ENCODE data around the gene POMGNT2. TPM values are rescaled to one million over a fixed set of nuclear protein-coding genes. Genes with fewer than 3 reads are reported as not detected.

The POMGNT2 gene
- total and polyA plus RNA-seq, 10 of the 15 experiments (the other 5 are each of a cell fraction or from before 2014, with no cell fraction given): 0.02 to 1.7 (median 0.17) TPM; not detected in 1

DNA sequence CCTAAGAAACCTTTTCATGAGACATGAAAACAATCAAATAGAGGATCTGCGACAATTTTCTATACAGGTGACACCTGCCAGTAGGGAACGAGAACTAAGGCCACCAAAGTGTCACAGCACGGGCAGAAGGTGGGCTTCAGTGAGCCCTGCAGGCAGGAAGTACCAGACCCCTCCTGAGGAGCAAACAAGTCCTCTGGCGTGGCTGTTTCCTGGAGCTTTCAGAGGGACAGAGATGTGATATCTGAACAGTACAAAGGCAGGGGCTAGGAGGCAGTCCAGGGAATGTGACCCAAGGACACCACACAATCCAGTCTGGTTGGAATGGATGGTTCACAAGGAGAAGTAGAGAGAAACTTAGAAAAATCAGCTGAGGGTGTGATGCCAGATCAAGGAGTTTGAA lies 16.8 kb downstream of the POMGNT2 start:
- ATAC-seq: no peak
- Histone ChIP-seq H3K79me2 (ENCODE audit: control insufficient read depth, insufficient read depth, low read length) (no peaks in the 10 kb centered on the region), H3K9ac (ENCODE audit: control insufficient read depth, insufficient read depth, low read length) (no peak overlapping the region), H3K9me3 (replicated peaks; ENCODE audit: control insufficient read depth, insufficient read depth, low read length) (no peaks in the 10 kb centered on the region), H3K4me2 (ENCODE audit: control insufficient read depth, insufficient read depth) (no peak overlapping the region), H4K20me1 (ENCODE audit: control insufficient read depth, insufficient read depth) (no peaks in the 10 kb centered on the region), H3K36me3 (ENCODE audit: control insufficient read depth in 2 of 2, insufficient read depth in 2 of 2, low read length in 1 of 2) (no peaks in the 10 kb centered on the region), H3K27me3 (replicated peaks in 1 of 2; ENCODE audit: control insufficient read depth in 2 of 2, insufficient read depth in 2 of 2, low read length in 1 of 2) (peaks cover 0 to 3% of the 10 kb centered on the region in 2 experiments; a peak in 1 of 4 replicates), H3K4me1 (ENCODE audit: control insufficient read depth, insufficient read depth, low read length) (no peaks in the 10 kb centered on the region), H3K4me3 (no peak overlapping the region), H3K27ac (ENCODE audit: control insufficient read depth, insufficient read depth) (no peak overlapping the region), H2AFZ (ENCODE audit: control insufficient read depth, low read depth, low read length) (no peak overlapping the region)
- ChIA-PET SMC1A (ENCODE audit: uncharacterized antibody, unreplicated experiment) (interaction anchor here (1.2 kb wide), 1 partner anchor 128 kb away, joined by 5 read pairs; no protein-coding TSS in a partner anchor), CTCF (interaction anchor here (0.8 to 3.2 kb wide), 3 partner anchors 13 to 128 kb away, joined by 3 to 40 read pairs (median 21); no protein-coding TSS in a partner anchor), RAD21 (ENCODE audit: unreplicated experiment) (interaction anchor here (5.7 kb wide), 1 partner anchor 127 kb away, joined by 37 read pairs; no protein-coding TSS in a partner anchor), POLR2A (no interaction called here)
- no peak for FAIRE-seq
- WGBS (ENCODE audit: insufficient coverage, insufficient replicate concordance, low lambda C conversion rate, missing lambda C conversion rate): 14% methylated on average over 4 of the region's 4 CpGs
- DNase-seq (ENCODE audit: low read depth, low spot score): no peak
- BruUV-seq (replicated peaks): no TSS peak
- in situ Hi-C loops (cut with MboI): no loop called here
- intact Hi-C loops (cut with micrococcal nuclease; ENCODE audit: unreplicated experiment): no loop called here
- no peak for TF ChIP-seq CBFB (IDR thresholded peaks at IDR 0.05; ENCODE audit: low read depth)
- TF ChIP-seq, protein P1, sequence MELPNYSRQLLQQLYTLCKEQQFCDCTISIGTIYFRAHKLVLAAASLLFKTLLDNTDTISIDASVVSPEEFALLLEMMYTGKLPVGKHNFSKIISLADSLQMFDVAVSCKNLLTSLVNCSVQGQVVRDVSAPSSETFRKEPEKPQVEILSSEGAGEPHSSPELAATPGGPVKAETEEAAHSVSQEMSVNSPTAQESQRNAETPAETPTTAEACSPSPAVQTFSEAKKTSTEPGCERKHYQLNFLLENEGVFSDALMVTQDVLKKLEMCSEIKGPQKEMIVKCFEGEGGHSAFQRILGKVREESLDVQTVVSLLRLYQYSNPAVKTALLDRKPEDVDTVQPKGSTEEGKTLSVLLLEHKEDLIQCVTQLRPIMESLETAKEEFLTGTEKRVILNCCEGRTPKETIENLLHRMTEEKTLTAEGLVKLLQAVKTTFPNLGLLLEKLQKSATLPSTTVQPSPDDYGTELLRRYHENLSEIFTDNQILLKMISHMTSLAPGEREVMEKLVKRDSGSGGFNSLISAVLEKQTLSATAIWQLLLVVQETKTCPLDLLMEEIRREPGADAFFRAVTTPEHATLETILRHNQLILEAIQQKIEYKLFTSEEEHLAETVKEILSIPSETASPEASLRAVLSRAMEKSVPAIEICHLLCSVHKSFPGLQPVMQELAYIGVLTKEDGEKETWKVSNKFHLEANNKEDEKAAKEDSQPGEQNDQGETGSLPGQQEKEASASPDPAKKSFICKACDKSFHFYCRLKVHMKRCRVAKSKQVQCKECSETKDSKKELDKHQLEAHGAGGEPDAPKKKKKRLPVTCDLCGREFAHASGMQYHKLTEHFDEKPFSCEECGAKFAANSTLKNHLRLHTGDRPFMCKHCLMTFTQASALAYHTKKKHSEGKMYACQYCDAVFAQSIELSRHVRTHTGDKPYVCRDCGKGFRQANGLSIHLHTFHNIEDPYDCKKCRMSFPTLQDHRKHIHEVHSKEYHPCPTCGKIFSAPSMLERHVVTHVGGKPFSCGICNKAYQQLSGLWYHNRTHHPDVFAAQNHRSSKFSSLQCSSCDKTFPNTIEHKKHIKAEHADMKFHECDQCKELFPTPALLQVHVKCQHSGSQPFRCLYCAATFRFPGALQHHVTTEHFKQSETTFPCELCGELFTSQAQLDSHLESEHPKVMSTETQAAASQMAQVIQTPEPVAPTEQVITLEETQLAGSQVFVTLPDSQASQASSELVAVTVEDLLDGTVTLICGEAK (IDR thresholded peaks at IDR 0.05; ENCODE audit: borderline replicate concordance): no peak
- TF ChIP-seq RAD51 (IDR thresholded peaks at IDR 0.05): no peak
- TF ChIP-seq SIX5 (IDR thresholded peaks at IDR 0.05; ENCODE audit: low read depth, low read length, severe bottlenecking): no peak
- TF ChIP-seq, protein P2, sequence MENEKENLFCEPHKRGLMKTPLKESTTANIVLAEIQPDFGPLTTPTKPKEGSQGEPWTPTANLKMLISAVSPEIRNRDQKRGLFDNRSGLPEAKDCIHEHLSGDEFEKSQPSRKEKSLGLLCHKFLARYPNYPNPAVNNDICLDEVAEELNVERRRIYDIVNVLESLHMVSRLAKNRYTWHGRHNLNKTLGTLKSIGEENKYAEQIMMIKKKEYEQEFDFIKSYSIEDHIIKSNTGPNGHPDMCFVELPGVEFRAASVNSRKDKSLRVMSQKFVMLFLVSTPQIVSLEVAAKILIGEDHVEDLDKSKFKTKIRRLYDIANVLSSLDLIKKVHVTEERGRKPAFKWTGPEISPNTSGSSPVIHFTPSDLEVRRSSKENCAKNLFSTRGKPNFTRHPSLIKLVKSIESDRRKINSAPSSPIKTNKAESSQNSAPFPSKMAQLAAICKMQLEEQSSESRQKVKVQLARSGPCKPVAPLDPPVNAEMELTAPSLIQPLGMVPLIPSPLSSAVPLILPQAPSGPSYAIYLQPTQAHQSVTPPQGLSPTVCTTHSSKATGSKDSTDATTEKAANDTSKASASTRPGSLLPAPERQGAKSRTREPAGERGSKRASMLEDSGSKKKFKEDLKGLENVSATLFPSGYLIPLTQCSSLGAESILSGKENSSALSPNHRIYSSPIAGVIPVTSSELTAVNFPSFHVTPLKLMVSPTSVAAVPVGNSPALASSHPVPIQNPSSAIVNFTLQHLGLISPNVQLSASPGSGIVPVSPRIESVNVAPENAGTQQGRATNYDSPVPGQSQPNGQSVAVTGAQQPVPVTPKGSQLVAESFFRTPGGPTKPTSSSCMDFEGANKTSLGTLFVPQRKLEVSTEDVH (IDR thresholded peaks at IDR 0.05; ENCODE audit: low read depth, partially characterized antibody): no peak
- TF ChIP-seq, protein P3, sequence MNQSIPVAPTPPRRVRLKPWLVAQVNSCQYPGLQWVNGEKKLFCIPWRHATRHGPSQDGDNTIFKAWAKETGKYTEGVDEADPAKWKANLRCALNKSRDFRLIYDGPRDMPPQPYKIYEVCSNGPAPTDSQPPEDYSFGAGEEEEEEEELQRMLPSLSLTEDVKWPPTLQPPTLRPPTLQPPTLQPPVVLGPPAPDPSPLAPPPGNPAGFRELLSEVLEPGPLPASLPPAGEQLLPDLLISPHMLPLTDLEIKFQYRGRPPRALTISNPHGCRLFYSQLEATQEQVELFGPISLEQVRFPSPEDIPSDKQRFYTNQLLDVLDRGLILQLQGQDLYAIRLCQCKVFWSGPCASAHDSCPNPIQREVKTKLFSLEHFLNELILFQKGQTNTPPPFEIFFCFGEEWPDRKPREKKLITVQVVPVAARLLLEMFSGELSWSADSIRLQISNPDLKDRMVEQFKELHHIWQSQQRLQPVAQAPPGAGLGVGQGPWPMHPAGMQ (IDR thresholded peaks at IDR 0.05; ENCODE audit: borderline replicate concordance): no peak
- TF ChIP-seq MEF2A (IDR thresholded peaks at IDR 0.05; ENCODE audit: insufficient read depth, low read depth, low read length): no peak
- TF ChIP-seq, protein P4, sequence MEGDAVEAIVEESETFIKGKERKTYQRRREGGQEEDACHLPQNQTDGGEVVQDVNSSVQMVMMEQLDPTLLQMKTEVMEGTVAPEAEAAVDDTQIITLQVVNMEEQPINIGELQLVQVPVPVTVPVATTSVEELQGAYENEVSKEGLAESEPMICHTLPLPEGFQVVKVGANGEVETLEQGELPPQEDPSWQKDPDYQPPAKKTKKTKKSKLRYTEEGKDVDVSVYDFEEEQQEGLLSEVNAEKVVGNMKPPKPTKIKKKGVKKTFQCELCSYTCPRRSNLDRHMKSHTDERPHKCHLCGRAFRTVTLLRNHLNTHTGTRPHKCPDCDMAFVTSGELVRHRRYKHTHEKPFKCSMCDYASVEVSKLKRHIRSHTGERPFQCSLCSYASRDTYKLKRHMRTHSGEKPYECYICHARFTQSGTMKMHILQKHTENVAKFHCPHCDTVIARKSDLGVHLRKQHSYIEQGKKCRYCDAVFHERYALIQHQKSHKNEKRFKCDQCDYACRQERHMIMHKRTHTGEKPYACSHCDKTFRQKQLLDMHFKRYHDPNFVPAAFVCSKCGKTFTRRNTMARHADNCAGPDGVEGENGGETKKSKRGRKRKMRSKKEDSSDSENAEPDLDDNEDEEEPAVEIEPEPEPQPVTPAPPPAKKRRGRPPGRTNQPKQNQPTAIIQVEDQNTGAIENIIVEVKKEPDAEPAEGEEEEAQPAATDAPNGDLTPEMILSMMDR (IDR thresholded peaks at IDR 0.05 in 2 of 3, conservative IDR thresholded peaks at IDR 0.05 in 1 of 3; ENCODE audit: control insufficient read depth in 2 of 3, extremely low read depth in 1 of 3, insufficient read depth in 1 of 3, low read depth in 3 of 3, low read length in 3 of 3): no peak
- no peak for TF ChIP-seq TCF3 (IDR thresholded peaks at IDR 0.05; ENCODE audit: borderline replicate concordance, insufficient read depth, low read depth, low read length)
- no peak for TF ChIP-seq ZBED1 (IDR thresholded peaks at IDR 0.05; ENCODE audit: borderline replicate concordance)
- TF ChIP-seq EZH2 (IDR thresholded peaks at IDR 0.05; ENCODE audit: borderline replicate concordance, control insufficient read depth, low read depth, low read length): no peak
